Embryonic facial prominence (tissue), 1 donor: ENCODE measurements around the gene CHMP2A.
A peak's percentile ranks its signal among the peaks of the same experiment; 100 is the strongest.
"Not testable (repeated sequence)": the region's sequence is repeated elsewhere in the genome, so short reads cannot be mapped to it uniquely, and the experiment has no call there.

Experiments
- DNase-seq: peaks from one replicate; pipeline ENCODE4 v3.0.0-alpha.2; 2016; ENCODE audit errors: extremely low spot score

The CHMP2A gene

GRCh38 chr19:58555369-58555885 is 522 bp upstream of the CHMP2A start:
- no peak for DNase-seq

GRCh38 chr19:58553799-58554493 is 959 bp downstream of the CHMP2A start:
- DNase-seq: no peak

- DNase-seq: no peak
Observed at GRCh38 chr19:58552655-58553054, 2.2 kb downstream of the CHMP2A start.

- no peak for DNase-seq
Observed at GRCh38 chr19:58551577-58552471, 3.1 kb downstream of the CHMP2A start.

- no peak for DNase-seq
Observed at GRCh38 chr19:58551123-58551497, 3.8 kb downstream of the CHMP2A start.

- DNase-seq: no peak
Observed at GRCh38 chr19:58550362-58551122, 4.4 kb downstream of the CHMP2A start.

GRCh38 chr19:58549664-58550361 is 5.1 kb downstream of the CHMP2A start:
- DNase-seq: no peak

GRCh38 chr19:58548859-58549663 is 5.8 kb downstream of the CHMP2A start:
- no peak for DNase-seq

- no peak for DNase-seq
Observed at GRCh38 chr19:58547323-58548312, 7.3 kb downstream of the CHMP2A start.

GRCh38 chr19:58546019-58546530 is 8.8 kb downstream of the CHMP2A start:
- DNase-seq: no peak

- DNase-seq: no peak
Observed at GRCh38 chr19:58545286-58546018, 9.5 kb downstream of the CHMP2A start.

GRCh38 chr19:58544591-58545285 is 10.2 kb downstream of the CHMP2A start:
- DNase-seq: no peak

GRCh38 chr19:58543826-58544590 is 10.9 kb downstream of the CHMP2A start, which contains the start of gene TRIM28:
Gene TRIM28, plus strand, starts transcription at chr19:58544064. Its CDS starts 694 bp downstream, at chr19:58544758.
- peak; percentile 99 for DNase-seq

- DNase-seq: not testable (repeated sequence)
Observed at GRCh38 chr19:58542641-58543372, 12.1 kb downstream of the CHMP2A start.

- DNase-seq: not testable (repeated sequence)
Observed at GRCh38 chr19:58539169-58539559, 15.7 kb downstream of the CHMP2A start.
